C4-2B (cell line): ENCODE data around the gene OR2V2.
A peak's percentile ranks its signal among the peaks of the same experiment; 100 is the strongest.

Source experiments
- H3K27ac ChIP-seq: fragments of 450-650 bp; 2 replicates; pipeline ENCODE4 v1.5.1; 2017
- ZFX ChIP-seq: fragments of 450-650 bp; IDR thresholded peaks from 2 replicates; pipeline ENCODE4 v1.6.1; 2017
- TF ChIP-seq, protein P1 (sequence below): fragments of 450-650 bp; conservative IDR thresholded peaks from 2 replicates; pipeline ENCODE4 v1.5.1; 2017; ENCODE audit warnings: mild to moderate bottlenecking

Gene OR2V2

GRCh38 chr5:181156758-181157157, 9.4 kb downstream of the OR2V2 start:
- H3K27ac ChIP-seq, result no peak overlapping the region
- TF ChIP-seq ZFX, result no peak
- TF ChIP-seq, protein P1, sequence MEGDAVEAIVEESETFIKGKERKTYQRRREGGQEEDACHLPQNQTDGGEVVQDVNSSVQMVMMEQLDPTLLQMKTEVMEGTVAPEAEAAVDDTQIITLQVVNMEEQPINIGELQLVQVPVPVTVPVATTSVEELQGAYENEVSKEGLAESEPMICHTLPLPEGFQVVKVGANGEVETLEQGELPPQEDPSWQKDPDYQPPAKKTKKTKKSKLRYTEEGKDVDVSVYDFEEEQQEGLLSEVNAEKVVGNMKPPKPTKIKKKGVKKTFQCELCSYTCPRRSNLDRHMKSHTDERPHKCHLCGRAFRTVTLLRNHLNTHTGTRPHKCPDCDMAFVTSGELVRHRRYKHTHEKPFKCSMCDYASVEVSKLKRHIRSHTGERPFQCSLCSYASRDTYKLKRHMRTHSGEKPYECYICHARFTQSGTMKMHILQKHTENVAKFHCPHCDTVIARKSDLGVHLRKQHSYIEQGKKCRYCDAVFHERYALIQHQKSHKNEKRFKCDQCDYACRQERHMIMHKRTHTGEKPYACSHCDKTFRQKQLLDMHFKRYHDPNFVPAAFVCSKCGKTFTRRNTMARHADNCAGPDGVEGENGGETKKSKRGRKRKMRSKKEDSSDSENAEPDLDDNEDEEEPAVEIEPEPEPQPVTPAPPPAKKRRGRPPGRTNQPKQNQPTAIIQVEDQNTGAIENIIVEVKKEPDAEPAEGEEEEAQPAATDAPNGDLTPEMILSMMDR, result no peak

DNA sequence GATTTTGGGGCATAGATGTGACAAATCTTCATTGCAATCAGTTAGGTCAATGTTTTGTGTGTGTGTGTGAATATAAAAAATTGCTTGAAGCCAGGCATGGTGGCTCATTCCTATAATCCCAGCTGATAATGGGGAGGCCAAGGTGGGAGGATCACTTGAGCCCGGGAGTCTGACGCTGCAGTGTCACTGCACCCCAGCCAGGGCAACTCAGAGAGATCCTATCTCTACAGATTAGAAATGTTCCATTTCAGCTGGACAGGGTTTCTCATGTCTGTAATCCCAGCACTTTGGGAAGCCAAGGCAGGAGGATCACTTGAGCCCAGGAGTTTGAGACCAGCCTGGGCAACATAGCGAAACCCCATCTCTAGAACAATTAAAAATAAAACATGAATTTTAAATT, 11.5 kb downstream of the OR2V2 start:
- H3K27ac ChIP-seq, result no peak overlapping the region
- TF ChIP-seq, protein P1, result no peak
- no peak for TF ChIP-seq ZFX

DNA sequence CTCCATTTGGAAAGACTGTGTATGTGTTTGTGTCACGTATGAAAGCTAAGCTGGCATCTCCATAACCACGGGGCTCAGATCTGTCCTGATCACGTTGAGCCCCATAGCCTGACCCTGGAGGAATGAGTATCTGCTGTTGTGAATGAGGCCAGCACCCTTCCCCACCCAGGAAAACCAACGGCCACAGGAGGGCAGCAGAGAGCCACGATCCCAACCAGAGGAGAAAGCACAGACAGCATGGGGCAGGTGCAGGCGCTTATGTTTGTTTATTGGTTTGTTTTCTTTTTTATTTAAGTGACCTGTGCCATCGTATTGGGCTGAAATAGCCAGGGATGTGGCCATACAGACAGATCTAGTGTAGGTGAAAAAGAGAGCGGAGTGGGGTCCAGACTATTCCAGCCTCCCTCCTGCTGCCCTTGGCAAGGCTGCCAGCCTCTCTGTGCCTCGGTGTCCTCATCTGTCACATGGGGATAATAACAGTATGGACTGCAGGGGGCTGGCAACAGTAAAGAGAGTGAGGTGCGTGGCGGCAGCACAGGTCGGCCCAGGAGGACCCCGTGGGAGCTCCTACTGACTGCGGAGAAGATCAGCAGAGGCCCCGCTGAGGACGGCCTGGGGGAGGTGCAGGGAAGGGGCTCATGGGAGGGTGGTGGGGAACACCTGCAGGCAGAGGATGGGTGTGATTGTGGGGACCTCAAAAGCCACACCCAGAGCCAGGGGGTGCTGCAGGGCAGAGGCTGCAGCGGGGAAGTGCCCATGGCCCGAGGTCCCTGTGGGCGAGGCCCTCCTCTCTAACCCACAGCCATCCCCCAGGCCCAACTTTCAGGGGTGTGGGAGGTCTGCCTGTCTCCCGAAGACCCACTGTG, 12.1 kb downstream of the OR2V2 start:
- H3K27ac ChIP-seq, result peak overlapping the region; percentile 64
- TF ChIP-seq, protein P1, result peak; percentile 96
- TF ChIP-seq ZFX, result no peak

DNA sequence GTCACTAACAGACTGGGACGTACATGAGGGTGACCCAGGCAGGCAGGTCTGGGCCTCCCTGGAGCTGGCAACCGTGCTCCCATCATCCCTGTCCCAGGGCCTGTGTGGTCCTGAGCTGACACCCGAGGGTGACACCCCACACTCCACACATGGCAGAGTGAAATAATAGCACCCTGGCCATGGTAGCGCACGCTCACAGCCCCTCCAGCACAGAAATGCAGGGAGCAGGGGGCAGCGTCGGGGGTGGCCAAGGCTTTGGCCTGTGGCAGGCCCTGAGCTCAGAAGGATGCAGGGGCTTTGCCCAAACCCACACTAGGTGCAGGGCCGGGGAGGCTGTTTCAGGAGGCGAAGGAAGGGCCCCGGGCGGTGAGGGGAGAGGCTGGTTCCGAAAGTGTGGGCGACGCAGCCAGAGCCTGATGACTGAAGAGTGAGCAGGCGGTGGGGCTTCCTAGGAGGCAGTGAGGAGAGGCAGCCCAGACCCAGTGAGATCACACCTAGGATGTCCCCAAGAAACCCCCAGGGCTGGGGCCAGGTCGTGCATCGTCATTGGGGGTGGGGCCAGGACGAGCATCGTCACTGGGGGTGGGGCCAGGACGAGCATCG, 12.9 kb downstream of the OR2V2 start:
- TF ChIP-seq, protein P1, result no peak
- TF ChIP-seq ZFX, result no peak
- peak overlapping the region; percentile 64 for H3K27ac ChIP-seq

GRCh38 chr5:181160755-181161533, 13.6 kb downstream of the OR2V2 start:
- peak overlapping the region; percentile 62 for H3K27ac ChIP-seq

- H3K27ac ChIP-seq, result peak overlapping the region; percentile 62
- no peak for TF ChIP-seq ZFX
- TF ChIP-seq, protein P1, result no peak
These were observed 14.3 kb downstream of the OR2V2 start for GRCh38 chr5:181161534-181162175.

- TF ChIP-seq, protein P1, result no peak
- no peak for TF ChIP-seq ZFX
- H3K27ac ChIP-seq, result no peak overlapping the region
These were observed 16.2 kb downstream of the OR2V2 start for GRCh38 chr5:181163487-181164075.
